PC-3 (cell line): ENCODE data around the gene RAP1GAP2. TPM values are rescaled to one million over a fixed set of nuclear protein-coding genes. Genes with fewer than 3 reads are reported as not detected.
A peak's percentile ranks its signal among the peaks of the same experiment; 100 is the strongest.

ENCODE experiments used
- ATAC-seq: fragments of 200-7000 bp; cut with Tn5 transposase; 2 replicates; pipeline ENCODE4 v1.9.1; 2020; ENCODE audit warnings: mild to moderate bottlenecking, moderate library complexity
- BruUV-seq: library from RNA; stranded (reverse); fragments of 400-500 nt; replicated peaks from 2 replicates; lab custom pipeline; 2021; lab: Mats Ljungman, UMichigan
- CTCF ChIA-PET: fragments of 300-600 bp; sonication (Branson Sonifier 250); formaldehyde crosslinking; loops from one replicate; lab custom pipeline; 2022; ENCODE audit warnings: antibody characterized with exemption; lab: Charles Lee
- POLR2A ChIA-PET: fragments of 300-600 bp; sonication (Branson Sonifier 250); formaldehyde crosslinking; loops from one replicate; lab custom pipeline; 2022; ENCODE audit warnings: antibody characterized with exemption; ENCODE audit not compliant: unreplicated experiment; lab: Charles Lee
- DNase-seq: peaks from one replicate; pipeline ENCODE4 v3.0.0-alpha.2; 2015
- H2AFZ ChIP-seq: fragments of 300-600 bp; sonication (generic); 2 replicates; pipeline ENCODE4 v1.6.0; 2016; ENCODE audit warnings: antibody characterized with exemption, low read length
- H3F3A ChIP-seq: fragments of 300-600 bp; sonication (generic); one replicate; pipeline ENCODE4 v1.6.0; 2017; ENCODE audit warnings: antibody characterized with exemption, low read length, control low read depth, mild to moderate bottlenecking; ENCODE audit not compliant: unreplicated experiment
- H3K27ac ChIP-seq: fragments of 300-600 bp; sonication (generic); 2 replicates; pipeline ENCODE4 v1.5.1; 2016; ENCODE audit warnings: mild to moderate bottlenecking, low read length
- H3K27me3 ChIP-seq: fragments of 300-600 bp; sonication (generic); 2 replicates; pipeline ENCODE4 v1.6.1; 2016; ENCODE audit warnings: low read length, mixed read lengths
- H3K36me3 ChIP-seq: fragments of 300-600 bp; sonication (generic); 2 replicates; pipeline ENCODE4 v1.6.1; 2016; ENCODE audit warnings: low read depth, mixed run types, low read length, mixed read lengths
- H3K4me1 ChIP-seq: fragments of 300-600 bp; sonication (generic); 2 replicates; pipeline ENCODE4 v1.5.1; 2016; ENCODE audit warnings: low read length; ENCODE audit not compliant: insufficient read depth
- H3K4me2 ChIP-seq: fragments of 300-600 bp; sonication (generic); 2 replicates; pipeline ENCODE4 v1.6.0; 2016; ENCODE audit warnings: low read length
- H3K4me3 ChIP-seq: fragments of 300-600 bp; sonication (generic); 2 replicates; pipeline ENCODE4 v1.5.1; 2016; ENCODE audit warnings: mild to moderate bottlenecking, low read length, mixed read lengths
- H3K79me2 ChIP-seq: fragments of 300-600 bp; sonication (generic); 2 replicates; pipeline ENCODE4 v1.6.1; 2017; ENCODE audit warnings: low read length, mixed read lengths
- H3K9ac ChIP-seq: fragments of 300-600 bp; sonication (generic); 2 replicates; pipeline ENCODE4 v1.6.0; 2016; ENCODE audit warnings: mild to moderate bottlenecking, low read length
- H3K9me2 ChIP-seq: fragments of 300-600 bp; sonication (generic); replicated peaks from 2 replicates; pipeline ENCODE4 v1.6.1; 2016; ENCODE audit warnings: mixed run types, low read length, mixed read lengths
- H3K9me3 ChIP-seq: fragments of 300-600 bp; sonication (generic); 2 replicates; pipeline ENCODE4 v1.6.1; 2016; ENCODE audit warnings: low read length, mixed read lengths
- H4K20me1 ChIP-seq: fragments of 300-600 bp; sonication (generic); 2 replicates; pipeline ENCODE4 v1.6.1; 2016; ENCODE audit warnings: low read length, mixed read lengths
- EZH2 ChIP-seq: fragments of 300-600 bp; sonication (generic); IDR thresholded peaks from one replicate; pipeline ENCODE4 v1.6.1; 2017; ENCODE audit warnings: antibody characterized with exemption, mild to moderate bottlenecking, low read length; ENCODE audit not compliant: unreplicated experiment
- EZH2phosphoT487 ChIP-seq: fragments of 300-600 bp; sonication (generic); IDR thresholded peaks from 2 replicates; pipeline ENCODE4 v1.6.1; 2018; ENCODE audit warnings: mild to moderate bottlenecking, antibody characterized with exemption, low read length, borderline replicate concordance
- intact Hi-C: fragments of 100-400 bp; cut with micrococcal nuclease; formaldehyde crosslinking; loops from 2 replicates; pipeline ENCODE4 v1.9.0; 2023
- total RNA-seq: library from RNA; depleted of rRNA; stranded (reverse); fragments of >200 nt; gene quantifications from 2 replicates; pipeline ENCODE4 v1.2.3, GENCODE V29; 2014
- TF ChIP-seq, protein P1 (sequence below): fragments of 300-600 bp; sonication (generic); conservative IDR thresholded peaks from 2 replicates; pipeline ENCODE4 v1.5.1; 2017; ENCODE audit warnings: antibody characterized with exemption, low read depth, mild to moderate bottlenecking, low read length

The RAP1GAP2 gene
- total RNA-seq, 1 experiment from 2014 or later, result 14.5 TPM

DNA sequence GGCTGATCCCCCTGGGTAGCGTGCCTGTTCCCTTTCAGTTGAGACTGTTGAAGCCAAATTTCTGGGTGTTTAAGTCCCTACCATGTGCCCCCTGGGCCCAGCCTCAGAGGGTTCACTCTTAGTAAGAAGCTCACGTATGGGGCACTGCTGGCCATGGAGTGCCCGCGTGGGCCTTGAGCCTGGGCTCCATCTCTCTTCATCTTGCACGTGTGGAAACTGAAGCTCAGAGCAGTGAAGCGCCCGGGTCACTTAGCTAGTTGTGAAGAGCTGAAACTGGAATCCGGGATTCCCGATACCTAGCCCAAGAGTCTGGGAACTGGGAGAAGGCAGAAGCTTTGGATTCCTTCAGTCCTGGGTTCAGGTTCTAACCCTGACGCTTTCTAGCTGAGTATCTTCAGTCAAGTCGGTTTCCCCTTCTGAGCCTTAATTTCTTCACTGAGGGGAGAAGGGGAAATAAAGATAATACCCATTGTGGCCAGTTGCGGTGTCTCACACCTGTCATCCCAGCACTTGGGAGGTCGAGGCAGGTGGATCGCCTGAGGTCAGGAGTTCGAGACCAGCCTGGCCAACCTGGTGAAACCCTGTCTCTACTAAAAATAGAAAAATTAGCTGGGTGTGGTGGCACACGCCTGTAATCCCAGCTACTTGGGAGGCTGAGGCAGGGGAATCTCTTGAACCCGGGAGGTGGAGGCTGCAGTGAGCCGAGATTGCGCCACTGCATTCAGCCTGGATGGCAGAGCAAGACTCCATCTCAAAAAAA lies 163.3 kb downstream of the RAP1GAP2 start:
- Histone ChIP-seq H2AFZ (no peak overlapping the region), H3K9me2 (no peaks in the 10 kb centered on the region), H3K9ac (peak overlapping the region; percentile 58), H3K4me1 (peaks cover 51% of the 10 kb centered on the region), H3K79me2 (peaks cover 35% of the 10 kb centered on the region), H3K4me2 (peak overlapping the region; percentile 41), H3F3A (peaks cover 5% of the 10 kb centered on the region), H3K36me3 (no peaks in the 10 kb centered on the region), H3K9me3 (no peaks in the 10 kb centered on the region), H3K27ac (peak overlapping the region; percentile 99), H3K4me3 (no peak overlapping the region), H4K20me1 (no peaks in the 10 kb centered on the region), H3K27me3 (no peaks in the 10 kb centered on the region)
- ChIA-PET CTCF (no interaction called here), POLR2A (no interaction called here)
- no peak for ATAC-seq
- BruUV-seq, result TSS peak; percentile 35
- TF ChIP-seq EZH2, result no peak
- TF ChIP-seq, protein P1, sequence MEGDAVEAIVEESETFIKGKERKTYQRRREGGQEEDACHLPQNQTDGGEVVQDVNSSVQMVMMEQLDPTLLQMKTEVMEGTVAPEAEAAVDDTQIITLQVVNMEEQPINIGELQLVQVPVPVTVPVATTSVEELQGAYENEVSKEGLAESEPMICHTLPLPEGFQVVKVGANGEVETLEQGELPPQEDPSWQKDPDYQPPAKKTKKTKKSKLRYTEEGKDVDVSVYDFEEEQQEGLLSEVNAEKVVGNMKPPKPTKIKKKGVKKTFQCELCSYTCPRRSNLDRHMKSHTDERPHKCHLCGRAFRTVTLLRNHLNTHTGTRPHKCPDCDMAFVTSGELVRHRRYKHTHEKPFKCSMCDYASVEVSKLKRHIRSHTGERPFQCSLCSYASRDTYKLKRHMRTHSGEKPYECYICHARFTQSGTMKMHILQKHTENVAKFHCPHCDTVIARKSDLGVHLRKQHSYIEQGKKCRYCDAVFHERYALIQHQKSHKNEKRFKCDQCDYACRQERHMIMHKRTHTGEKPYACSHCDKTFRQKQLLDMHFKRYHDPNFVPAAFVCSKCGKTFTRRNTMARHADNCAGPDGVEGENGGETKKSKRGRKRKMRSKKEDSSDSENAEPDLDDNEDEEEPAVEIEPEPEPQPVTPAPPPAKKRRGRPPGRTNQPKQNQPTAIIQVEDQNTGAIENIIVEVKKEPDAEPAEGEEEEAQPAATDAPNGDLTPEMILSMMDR, result no peak
- no peak for TF ChIP-seq EZH2phosphoT487
- intact Hi-C loops, result loop anchor here (2.0 to 5.0 kb wide), 2 partner anchors 45 to 67 kb away; no protein-coding TSS in a partner anchor
- no peak for DNase-seq

DNA sequence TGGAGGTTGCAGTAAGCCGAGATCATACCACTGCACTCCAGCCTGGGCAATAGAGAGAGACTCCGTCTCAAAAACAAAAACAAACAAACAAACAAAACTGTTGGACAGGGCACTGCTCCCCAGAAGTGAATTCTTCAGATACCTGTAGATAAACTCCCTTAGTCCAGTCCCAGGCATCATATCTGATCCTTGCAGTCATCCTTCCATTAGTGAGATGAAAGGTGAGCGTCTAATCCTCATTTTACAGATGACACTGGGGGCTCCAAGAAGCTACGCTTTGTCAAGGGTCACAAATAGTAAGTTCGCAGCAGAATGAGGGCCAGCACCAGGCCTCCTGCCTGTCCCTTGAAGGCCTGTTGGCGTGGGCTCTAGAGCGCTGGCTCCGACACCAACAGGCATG lies 165.2 kb downstream of the RAP1GAP2 start:
- BruUV-seq, result no TSS peak
- CTCF ChIA-PET, result no interaction called here
- intact Hi-C loops, result loop anchor here (2.0 kb wide), 1 partner anchor 43 kb away; no protein-coding TSS in a partner anchor
- peaks cover 27% of the 10 kb centered on the region for H3K79me2 ChIP-seq
- H2AFZ ChIP-seq, result no peak overlapping the region
- POLR2A ChIA-PET, result no interaction called here
- no peak for ATAC-seq
- peaks cover 9% of the 10 kb centered on the region for H3F3A ChIP-seq
- H3K9ac ChIP-seq, result no peak overlapping the region
- H3K27ac ChIP-seq, result no peak overlapping the region
- no peaks in the 10 kb centered on the region for H3K9me3 ChIP-seq
- peaks cover 54% of the 10 kb centered on the region for H3K4me1 ChIP-seq
- TF ChIP-seq EZH2, result no peak
- no peak overlapping the region for H3K4me3 ChIP-seq
- H3K4me2 ChIP-seq, result no peak overlapping the region
- H3K36me3 ChIP-seq, result no peaks in the 10 kb centered on the region
- H4K20me1 ChIP-seq, result no peaks in the 10 kb centered on the region
- no peaks in the 10 kb centered on the region for H3K27me3 ChIP-seq
- DNase-seq, result no peak
- H3K9me2 ChIP-seq, result no peaks in the 10 kb centered on the region

DNA sequence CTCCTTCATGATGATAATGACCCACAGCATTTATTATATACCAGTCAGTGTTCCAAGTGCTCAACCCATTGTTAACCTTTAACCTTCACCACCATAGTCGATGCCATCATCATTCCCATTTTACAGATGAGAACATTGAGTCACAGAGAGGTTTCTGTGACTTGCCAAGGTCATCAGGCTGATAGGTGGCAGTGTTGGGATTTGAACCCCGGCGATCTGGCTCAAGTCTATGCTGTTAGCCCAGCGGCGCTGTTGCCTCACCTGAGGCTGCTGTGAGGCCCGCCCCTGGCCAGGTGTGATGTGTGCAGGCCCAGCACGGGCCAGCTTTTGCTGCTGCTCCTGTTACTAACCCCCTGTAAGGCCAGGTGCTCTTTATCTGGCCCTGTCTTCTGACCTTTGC lies 166.0 kb downstream of the RAP1GAP2 start:
- Histone ChIP-seq H2AFZ (no peak overlapping the region), H3K4me2 (no peak overlapping the region), H3K27ac (no peak overlapping the region), H3K79me2 (peaks cover 21% of the 10 kb centered on the region), H3F3A (peaks cover 9% of the 10 kb centered on the region), H3K9me3 (no peaks in the 10 kb centered on the region), H3K27me3 (no peaks in the 10 kb centered on the region), H3K9me2 (no peaks in the 10 kb centered on the region), H3K4me1 (peaks cover 51% of the 10 kb centered on the region), H3K4me3 (no peak overlapping the region), H3K36me3 (no peaks in the 10 kb centered on the region), H4K20me1 (no peaks in the 10 kb centered on the region), H3K9ac (no peak overlapping the region)
- BruUV-seq, result no TSS peak
- ATAC-seq (no peak), DNase-seq (no peak)
- TF ChIP-seq, protein P1, result no peak
- TF ChIP-seq EZH2phosphoT487 (no peak), EZH2 (no peak)
- ChIA-PET CTCF (no interaction called here), POLR2A (no interaction called here)
- intact Hi-C loops, result no loop called here
